ENCODE measurements around the gene BCL6. TPM values are rescaled to one million over a fixed set of nuclear protein-coding genes. Genes with fewer than 3 reads are reported as not detected.
A peak's percentile ranks its signal among the peaks of the same experiment; 100 is the strongest.

The BCL6 gene
- total and polyA plus RNA-seq, 2 donors (not counting 1 experiment from before 2014, with no cell fraction given), result 21.2 to 48.2 TPM

GRCh38 chr3:187735383-187735782 is 9.9 kb downstream of the BCL6 start:
- POLR2A ChIA-PET, result no interaction called here

GRCh38 chr3:187734841-187735240 is 10.4 kb downstream of the BCL6 start:
- no peak overlapping the region for H3K9ac ChIP-seq (ENCODE audit: low read length)
- H3K27me3 ChIP-seq (replicated peaks in 1 of 4; ENCODE audit: control extremely low read depth in 1 of 4, control insufficient read depth in 3 of 4, insufficient read depth in 4 of 4, low read length in 3 of 4), result no peaks in the 10 kb centered on the region
- ChIA-PET CTCF (interaction anchor here (0.7 to 9.7 kb wide), 5 partner anchors 8 to 1310 kb away, joined by 3 to 1008 read pairs (median 3); no protein-coding TSS in a partner anchor), POLR2A (no interaction called here)
- TF ChIP-seq, protein P1, sequence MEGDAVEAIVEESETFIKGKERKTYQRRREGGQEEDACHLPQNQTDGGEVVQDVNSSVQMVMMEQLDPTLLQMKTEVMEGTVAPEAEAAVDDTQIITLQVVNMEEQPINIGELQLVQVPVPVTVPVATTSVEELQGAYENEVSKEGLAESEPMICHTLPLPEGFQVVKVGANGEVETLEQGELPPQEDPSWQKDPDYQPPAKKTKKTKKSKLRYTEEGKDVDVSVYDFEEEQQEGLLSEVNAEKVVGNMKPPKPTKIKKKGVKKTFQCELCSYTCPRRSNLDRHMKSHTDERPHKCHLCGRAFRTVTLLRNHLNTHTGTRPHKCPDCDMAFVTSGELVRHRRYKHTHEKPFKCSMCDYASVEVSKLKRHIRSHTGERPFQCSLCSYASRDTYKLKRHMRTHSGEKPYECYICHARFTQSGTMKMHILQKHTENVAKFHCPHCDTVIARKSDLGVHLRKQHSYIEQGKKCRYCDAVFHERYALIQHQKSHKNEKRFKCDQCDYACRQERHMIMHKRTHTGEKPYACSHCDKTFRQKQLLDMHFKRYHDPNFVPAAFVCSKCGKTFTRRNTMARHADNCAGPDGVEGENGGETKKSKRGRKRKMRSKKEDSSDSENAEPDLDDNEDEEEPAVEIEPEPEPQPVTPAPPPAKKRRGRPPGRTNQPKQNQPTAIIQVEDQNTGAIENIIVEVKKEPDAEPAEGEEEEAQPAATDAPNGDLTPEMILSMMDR (IDR thresholded peaks at IDR 0.05), result no peak
- no peak for TF ChIP-seq EZH2 (IDR thresholded peaks at IDR 0.05; ENCODE audit: borderline replicate concordance, insufficient read depth, low read depth, low read length, poor library complexity, severe bottlenecking)
- no peak overlapping the region for H3K27ac ChIP-seq (ENCODE audit: low read length in 2 of 2)
- peaks cover 39% of the 10 kb centered on the region for H3K79me2 ChIP-seq (ENCODE audit: control insufficient read depth, insufficient read depth, low read length)
- no CpG with 5 or more reads among the region's 3 CpGs for WGBS (ENCODE audit: insufficient coverage)
- H3K27ac Mint-ChIP-seq, result no peak overlapping the region
- H3K4me3 ChIP-seq (ENCODE audit: control extremely low read depth in 1 of 5, extremely low read depth in 1 of 5, insufficient read depth in 1 of 5, low read depth in 2 of 5, low read length in 4 of 5), result no peak overlapping the region
- ATAC-seq (ENCODE audit: low read depth) (no peak), DNase-seq (no peak)
- peaks cover 30% of the 10 kb centered on the region for H3K4me1 Mint-ChIP-seq
- no peaks in the 10 kb centered on the region for H3K27me3 Mint-ChIP-seq
- peaks cover 33% of the 10 kb centered on the region for H4K20me1 ChIP-seq (ENCODE audit: control insufficient read depth, insufficient read depth, low read length, poor library complexity, severe bottlenecking)
- H3K36me3 ChIP-seq (replicated peaks in 1 of 2; ENCODE audit: control extremely low read depth in 1 of 2, control insufficient read depth in 1 of 2, extremely low read depth in 1 of 2, insufficient read depth in 2 of 2, low read length in 1 of 2), result peaks cover 7 to 41% of the 10 kb centered on the region in 2 experiments
- H3K9me3 ChIP-seq (ENCODE audit: control extremely low read depth in 1 of 3, control insufficient read depth in 2 of 3, insufficient read depth in 1 of 3, low read length in 2 of 3), result no peaks in the 10 kb centered on the region
- no peaks in the 10 kb centered on the region for H3K9me3 Mint-ChIP-seq (ENCODE audit: insufficient read depth)
- no peak overlapping the region for H3K4me3 Mint-ChIP-seq
- H2AFZ ChIP-seq (ENCODE audit: insufficient read depth, low read depth, low read length, poor library complexity, severe bottlenecking), result no peak overlapping the region
- intact Hi-C loops (cut with micrococcal nuclease), result no loop called here
- no peak overlapping the region for H3K4me2 ChIP-seq (replicated peaks; ENCODE audit: low read depth, low read length, poor library complexity, severe bottlenecking)
- peaks cover 13 to 31% of the 10 kb centered on the region in 2 donors for H3K4me1 ChIP-seq (ENCODE audit: control insufficient read depth in 2 of 2, insufficient read depth in 2 of 2, low read length in 2 of 2)

More at GRCh38 chr3:187735383-187735782, 9.9 kb downstream of the BCL6 start:
- DNase-seq, result no peak
- H3K4me3 Mint-ChIP-seq, result no peak overlapping the region
- intact Hi-C loops (cut with micrococcal nuclease), result no loop called here
- CTCF ChIA-PET, result interaction anchor here (1.1 to 9.7 kb wide), 4 partner anchors 8 to 1222 kb away, joined by 3 to 1008 read pairs (median 4); no protein-coding TSS in a partner anchor
- Histone ChIP-seq H3K4me2 (replicated peaks; ENCODE audit: low read depth, low read length, poor library complexity, severe bottlenecking) (no peak overlapping the region), H3K4me3 (ENCODE audit: control extremely low read depth in 1 of 5, extremely low read depth in 1 of 5, insufficient read depth in 1 of 5, low read depth in 2 of 5, low read length in 4 of 5) (no peak overlapping the region), H3K36me3 (replicated peaks in 1 of 2; ENCODE audit: control extremely low read depth in 1 of 2, control insufficient read depth in 1 of 2, extremely low read depth in 1 of 2, insufficient read depth in 2 of 2, low read length in 1 of 2) (peaks cover 5 to 35% of the 10 kb centered on the region in 2 experiments), H4K20me1 (ENCODE audit: control insufficient read depth, insufficient read depth, low read length, poor library complexity, severe bottlenecking) (peaks cover 33% of the 10 kb centered on the region), H3K9ac (ENCODE audit: low read length) (no peak overlapping the region), H3K27ac (ENCODE audit: low read length in 2 of 2) (no peak overlapping the region), H3K9me3 (ENCODE audit: control extremely low read depth in 1 of 3, control insufficient read depth in 2 of 3, insufficient read depth in 1 of 3, low read length in 2 of 3) (no peaks in the 10 kb centered on the region), H3K79me2 (ENCODE audit: control insufficient read depth, insufficient read depth, low read length) (peaks cover 43% of the 10 kb centered on the region), H2AFZ (ENCODE audit: insufficient read depth, low read depth, low read length, poor library complexity, severe bottlenecking) (no peak overlapping the region), H3K4me1 (ENCODE audit: control insufficient read depth in 2 of 2, insufficient read depth in 2 of 2, low read length in 2 of 2) (peaks cover 16 to 36% of the 10 kb centered on the region in 2 donors), H3K27me3 (replicated peaks in 1 of 4; ENCODE audit: control extremely low read depth in 1 of 4, control insufficient read depth in 3 of 4, insufficient read depth in 4 of 4, low read length in 3 of 4) (no peaks in the 10 kb centered on the region)
- no peak for ATAC-seq (ENCODE audit: low read depth)
- no peaks in the 10 kb centered on the region for H3K9me3 Mint-ChIP-seq (ENCODE audit: insufficient read depth)
- peak overlapping the region; percentile 32 for H3K27ac Mint-ChIP-seq
- TF ChIP-seq EZH2 (IDR thresholded peaks at IDR 0.05; ENCODE audit: borderline replicate concordance, insufficient read depth, low read depth, low read length, poor library complexity, severe bottlenecking), result no peak
- TF ChIP-seq, protein P1 (IDR thresholded peaks at IDR 0.05), result no peak
- 92% methylated on average over 1 of the region's 3 CpGs for WGBS (ENCODE audit: insufficient coverage)
- no peaks in the 10 kb centered on the region for H3K27me3 Mint-ChIP-seq
- peaks cover 36% of the 10 kb centered on the region for H3K4me1 Mint-ChIP-seq
